Right lung (tissue), 5 donors: ENCODE measurements around the gene MTA2. TPM values are rescaled to one million over a fixed set of nuclear protein-coding genes. Genes with fewer than 3 reads are reported as not detected.
A peak's percentile ranks its signal among the peaks of the same experiment; 100 is the strongest.

Source experiments
- DNase-seq, 2 donors: peaks; one replicate each; pipeline ENCODE4 v3.0.0-alpha.2; 2013
- polyA plus RNA-seq, 5 donors: library from polyadenylated mRNA; unstranded; fragments of 120-200 nt; gene quantifications; one replicate each; pipeline versions ENCODE4 v1.2.1 to v1.2.3, GENCODE V29; 2013; ENCODE audit warnings: inconsistent platforms in 1 of 5, low replicate concordance in 1 of 5; ENCODE audit not compliant: insufficient read length in 5 of 5, insufficient read depth in 1 of 5

Gene MTA2
- polyA plus RNA-seq, 5 donors, result 88.1 to 103 (median 95.4) TPM

- DNase-seq, result no peak
Observed at GRCh38 chr11:62547691-62548281, 53.9 kb downstream of the MTA2 start.

- no peak for DNase-seq
Observed at GRCh38 chr11:62546929-62547625, 54.6 kb downstream of the MTA2 start.

- DNase-seq, result peak; percentile 70 to 75
Observed at GRCh38 chr11:62546244-62546928, 55.3 kb downstream of the MTA2 start, which contains the start of gene AHNAK. TSS of gene AHNAK (minus strand) at chr11:62546806. CDS start at chr11:62536098, 10,708 bp downstream.

GRCh38 chr11:62545437-62546243, 56.0 kb downstream of the MTA2 start:
- peak; percentile 93 to 94 for DNase-seq

GRCh38 chr11:62544581-62545436, 56.9 kb downstream of the MTA2 start:
- no peak for DNase-seq

- no peak for DNase-seq
Observed at GRCh38 chr11:62543680-62544444, 57.8 kb downstream of the MTA2 start.

Other genes starting within 250 kb of the MTA2 start
- 10 to 100 TPM in 4 of 5 donors, 1 to 10 TPM in 1; 3.8 to 59.5 (median 30.1) TPM for gene SCGB1A1, start 182.8 kb downstream of the MTA2 start, polyA plus RNA-seq
- 100 to 1,000 TPM; 154 to 240 (median 173) TPM for gene AHNAK, start 55.1 kb downstream of the MTA2 start, polyA plus RNA-seq
- gene EEF1G, start 28.0 kb downstream of the MTA2 start, polyA plus RNA-seq, result 1,000 to 10,000 TPM; 2,119 to 2,744 (median 2,318) TPM
- gene TUT1, start 10.3 kb downstream of the MTA2 start, polyA plus RNA-seq, result 10 to 100 TPM; 22.4 to 26.3 (median 25.0) TPM
- 10 to 100 TPM; 32.6 to 57.4 (median 49.5) TPM for gene EML3, start 10.9 kb upstream of the MTA2 start, polyA plus RNA-seq
- 1 to 10 TPM; 3.3 to 7.5 (median 4.8) TPM for gene ROM1, start 11.4 kb upstream of the MTA2 start, polyA plus RNA-seq
- 10 to 100 TPM; 17.4 to 39.9 (median 26.4) TPM for gene B3GAT3, start 20.1 kb upstream of the MTA2 start, polyA plus RNA-seq
- gene GANAB, start 44.7 kb upstream of the MTA2 start, polyA plus RNA-seq, result 100 to 1,000 TPM; 288 to 339 (median 312) TPM
- 10 to 100 TPM; 12.0 to 19.6 (median 14.3) TPM for gene INTS5, start 51.4 kb upstream of the MTA2 start, polyA plus RNA-seq
- gene C11orf98, start 63.3 kb upstream of the MTA2 start, polyA plus RNA-seq, result 10 to 100 TPM; 45.9 to 64.1 (median 52.8) TPM
- 1 to 10 TPM; 4.8 to 9.0 (median 7.1) TPM for gene CSKMT, start 63.4 kb upstream of the MTA2 start, polyA plus RNA-seq
- gene UQCC3, start 69.8 kb upstream of the MTA2 start, polyA plus RNA-seq, result 10 to 100 TPM in 1 of 5 donors, 1 to 10 TPM in 4; 5.0 to 10.8 (median 6.7) TPM
- gene LBHD1, start 70.4 kb upstream of the MTA2 start, polyA plus RNA-seq, result 1 to 10 TPM; 4.9 to 9.5 (median 8.8) TPM
- 100 to 1,000 TPM; 132 to 176 (median 145) TPM for gene UBXN1, start 77.2 kb upstream of the MTA2 start, polyA plus RNA-seq
- 1 to 10 TPM in 1 of 5 donors, under 1 TPM in 4; 0.37 to 1.3 (median 0.55) TPM for gene LRRN4CL, start 87.7 kb upstream of the MTA2 start, polyA plus RNA-seq
- gene BSCL2, start 105.6 kb upstream of the MTA2 start, polyA plus RNA-seq, result 10 to 100 TPM; 38.0 to 50.3 (median 45.9) TPM
- 1 to 10 TPM in 4 of 5 donors, under 1 TPM in 1; 0.73 to 1.7 (median 1.5) TPM for gene GNG3, start 105.8 kb upstream of the MTA2 start, polyA plus RNA-seq
- gene HNRNPUL2, start 125.6 kb upstream of the MTA2 start, polyA plus RNA-seq, result 10 to 100 TPM; 73.0 to 85.8 (median 81.9) TPM
- 10 to 100 TPM; 36.1 to 47.0 (median 37.1) TPM for gene TTC9C, start 126.6 kb upstream of the MTA2 start, polyA plus RNA-seq
- gene ZBTB3, start 152.3 kb upstream of the MTA2 start, polyA plus RNA-seq, result 1 to 10 TPM; 5.6 to 9.6 (median 7.0) TPM
- 100 to 1,000 TPM; 136 to 186 (median 153) TPM for gene POLR2G, start 159.7 kb upstream of the MTA2 start, polyA plus RNA-seq
- 10 to 100 TPM; 23.5 to 30.7 (median 25.7) TPM for gene TAF6L, start 169.5 kb upstream of the MTA2 start, polyA plus RNA-seq
- gene TMEM179B, start 185.5 kb upstream of the MTA2 start, polyA plus RNA-seq, result 10 to 100 TPM; 48.2 to 59.9 (median 51.2) TPM
- 10 to 100 TPM; 18.8 to 28.1 (median 21.0) TPM for gene TMEM223, start 190.1 kb upstream of the MTA2 start, polyA plus RNA-seq
- gene NXF1, start 203.6 kb upstream of the MTA2 start, polyA plus RNA-seq, result 100 to 1,000 TPM; 111 to 162 (median 134) TPM
- gene STX5, start 230.2 kb upstream of the MTA2 start, polyA plus RNA-seq, result 10 to 100 TPM; 46.7 to 58.3 (median 55.5) TPM
- gene TEX54, start 231.0 kb upstream of the MTA2 start, polyA plus RNA-seq, result under 1 TPM in 2 of 5 donors, not detected in 3; 0.34 to 0.37 TPM
- 10 to 100 TPM; 35.6 to 50.3 (median 42.9) TPM for gene WDR74, start 237.7 kb upstream of the MTA2 start, polyA plus RNA-seq